Loucy (cell line): ENCODE results near the gene ST7L.

ENCODE experiments used
- H2AFZ ChIP-seq: fragments of 200-600 bp; sonication (generic); 2 replicates; pipeline ENCODE4 v1.6.0; 2016; ENCODE audit warnings: antibody characterized with exemption, mild to moderate bottlenecking, low read length, moderate library complexity
- H3F3A ChIP-seq: fragments of 200-600 bp; 2 replicates; pipeline ENCODE4 v1.6.0; 2016; ENCODE audit warnings: antibody characterized with exemption, low read depth, mild to moderate bottlenecking
- H3K27me3 ChIP-seq: fragments of 200-600 bp; sonication (generic); 2 replicates; pipeline ENCODE4 v1.6.1; 2014; ENCODE audit warnings: low read length, mild to moderate bottlenecking; ENCODE audit not compliant: insufficient read depth, poor library complexity, severe bottlenecking
- H3K36me3 ChIP-seq: fragments of 200-600 bp; sonication (generic); 2 replicates; pipeline ENCODE4 v1.6.1; 2016; ENCODE audit warnings: low read length; ENCODE audit not compliant: insufficient read depth
- H3K4me1 ChIP-seq: fragments of 200-600 bp; sonication (generic); 2 replicates; pipeline ENCODE4 v1.5.1; 2014; ENCODE audit warnings: low read length, mild to moderate bottlenecking; ENCODE audit not compliant: insufficient read depth, poor library complexity, severe bottlenecking
- H3K4me2 ChIP-seq: fragments of 200-600 bp; sonication (generic); 2 replicates; pipeline ENCODE4 v1.6.0; 2014; ENCODE audit warnings: antibody characterized with exemption, low read length, low read depth, mild to moderate bottlenecking; ENCODE audit not compliant: poor library complexity, severe bottlenecking
- H3K4me3 ChIP-seq: fragments of 200-600 bp; sonication (generic); 2 replicates; pipeline ENCODE4 v1.5.1; 2014; ENCODE audit warnings: low read length, mild to moderate bottlenecking, mixed read lengths; ENCODE audit not compliant: poor library complexity, severe bottlenecking
- H3K79me2 ChIP-seq: fragments of 200-600 bp; sonication (generic); 2 replicates; pipeline ENCODE4 v1.6.1; 2014; ENCODE audit warnings: low read length; ENCODE audit not compliant: insufficient read depth
- H3K9ac ChIP-seq: fragments of 200-600 bp; sonication (generic); 2 replicates; pipeline ENCODE4 v1.6.0; 2014; ENCODE audit warnings: mild to moderate bottlenecking, low read depth, low read length, moderate library complexity; ENCODE audit not compliant: poor library complexity, severe bottlenecking
- H3K9me2 ChIP-seq: fragments of 200-600 bp; sonication (generic); replicated peaks from 2 replicates; pipeline ENCODE4 v1.6.1; 2016; ENCODE audit warnings: low read depth, low read length, mixed read lengths
- H3K9me3 ChIP-seq: fragments of 200-600 bp; sonication (generic); 2 replicates; pipeline ENCODE4 v1.6.1; 2014; ENCODE audit warnings: mild to moderate bottlenecking, antibody characterized with exemption, low read length, low read depth; ENCODE audit not compliant: insufficient read depth
- H4K20me1 ChIP-seq: fragments of 200-600 bp; sonication (generic); 2 replicates; pipeline ENCODE4 v1.6.0; 2014; ENCODE audit warnings: antibody characterized with exemption, low read length, mild to moderate bottlenecking; ENCODE audit not compliant: insufficient read depth, poor library complexity, severe bottlenecking
- EZH2phosphoT487 ChIP-seq: fragments of 200-600 bp; IDR thresholded peaks from 2 replicates; pipeline ENCODE4 v1.6.1; 2018; ENCODE audit warnings: antibody characterized with exemption, mild to moderate bottlenecking, moderate library complexity, borderline replicate concordance
- TF ChIP-seq, protein P1 (sequence below): fragments of 200-600 bp; sonication (generic); conservative IDR thresholded peaks from 2 replicates; pipeline ENCODE4 v1.5.1; 2014; ENCODE audit warnings: mild to moderate bottlenecking, antibody characterized with exemption, low read length

ST7L gene

DNA sequence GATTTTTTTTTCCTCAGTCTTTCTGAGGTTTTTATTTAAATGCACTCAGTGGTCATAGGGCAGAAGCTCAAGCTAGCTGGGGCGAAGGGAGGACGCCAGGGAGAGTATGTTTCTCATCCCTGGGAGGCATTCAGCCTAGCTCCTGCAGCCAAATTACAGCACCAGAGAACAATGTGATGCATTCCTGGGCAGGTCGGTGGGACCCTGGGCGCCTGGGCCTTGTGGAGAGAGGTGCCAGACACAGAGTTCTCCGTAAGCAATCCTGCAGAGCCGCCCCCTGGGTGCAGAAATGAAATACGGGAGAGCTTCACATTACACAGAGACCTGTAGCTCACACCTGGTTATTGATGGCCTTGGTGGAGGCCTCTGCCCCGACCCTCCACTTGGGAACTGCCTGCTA is 94.7 kb downstream of the ST7L start:
- H3K9me2 ChIP-seq: no peaks in the 10 kb centered on the region
- no peaks in the 10 kb centered on the region for H4K20me1 ChIP-seq
- no peaks in the 10 kb centered on the region for H3F3A ChIP-seq
- no peaks in the 10 kb centered on the region for H3K79me2 ChIP-seq
- no peak overlapping the region for H3K4me3 ChIP-seq
- no peak overlapping the region for H2AFZ ChIP-seq
- H3K9ac ChIP-seq: no peak overlapping the region
- H3K4me2 ChIP-seq: no peak overlapping the region
- H3K27me3 ChIP-seq: no peaks in the 10 kb centered on the region
- H3K4me1 ChIP-seq: no peaks in the 10 kb centered on the region
- TF ChIP-seq, protein P1, sequence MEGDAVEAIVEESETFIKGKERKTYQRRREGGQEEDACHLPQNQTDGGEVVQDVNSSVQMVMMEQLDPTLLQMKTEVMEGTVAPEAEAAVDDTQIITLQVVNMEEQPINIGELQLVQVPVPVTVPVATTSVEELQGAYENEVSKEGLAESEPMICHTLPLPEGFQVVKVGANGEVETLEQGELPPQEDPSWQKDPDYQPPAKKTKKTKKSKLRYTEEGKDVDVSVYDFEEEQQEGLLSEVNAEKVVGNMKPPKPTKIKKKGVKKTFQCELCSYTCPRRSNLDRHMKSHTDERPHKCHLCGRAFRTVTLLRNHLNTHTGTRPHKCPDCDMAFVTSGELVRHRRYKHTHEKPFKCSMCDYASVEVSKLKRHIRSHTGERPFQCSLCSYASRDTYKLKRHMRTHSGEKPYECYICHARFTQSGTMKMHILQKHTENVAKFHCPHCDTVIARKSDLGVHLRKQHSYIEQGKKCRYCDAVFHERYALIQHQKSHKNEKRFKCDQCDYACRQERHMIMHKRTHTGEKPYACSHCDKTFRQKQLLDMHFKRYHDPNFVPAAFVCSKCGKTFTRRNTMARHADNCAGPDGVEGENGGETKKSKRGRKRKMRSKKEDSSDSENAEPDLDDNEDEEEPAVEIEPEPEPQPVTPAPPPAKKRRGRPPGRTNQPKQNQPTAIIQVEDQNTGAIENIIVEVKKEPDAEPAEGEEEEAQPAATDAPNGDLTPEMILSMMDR: no peak
- no peak for TF ChIP-seq EZH2phosphoT487
- no peaks in the 10 kb centered on the region for H3K36me3 ChIP-seq
- H3K9me3 ChIP-seq: no peaks in the 10 kb centered on the region

DNA sequence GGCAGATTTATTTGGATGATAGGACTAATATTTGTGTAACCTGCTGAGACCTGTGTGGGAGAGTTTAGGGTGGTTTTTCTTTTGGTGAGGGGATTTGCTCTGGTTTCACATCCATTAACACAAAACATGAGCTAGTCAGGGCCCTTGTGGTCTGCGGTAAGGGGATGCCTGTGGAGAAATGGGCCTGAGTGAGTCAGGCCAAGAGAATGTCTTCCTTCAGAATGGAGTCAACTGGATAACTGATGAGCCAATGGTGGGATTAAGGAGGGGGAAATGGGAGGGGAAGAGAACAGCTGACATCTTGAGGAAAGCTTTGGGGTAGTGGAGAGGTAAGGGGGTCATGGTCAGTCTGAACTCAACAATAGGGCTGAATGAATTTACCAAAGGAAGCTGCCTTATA is 96.3 kb downstream of the ST7L start:
- Histone ChIP-seq H3K4me2 (no peak overlapping the region), H2AFZ (no peak overlapping the region), H3K9ac (no peak overlapping the region), H3K79me2 (no peaks in the 10 kb centered on the region), H3K4me1 (no peaks in the 10 kb centered on the region), H3K36me3 (no peaks in the 10 kb centered on the region), H3K9me3 (no peaks in the 10 kb centered on the region), H3K9me2 (no peaks in the 10 kb centered on the region), H3K27me3 (no peaks in the 10 kb centered on the region), H4K20me1 (no peaks in the 10 kb centered on the region), H3K4me3 (no peak overlapping the region), H3F3A (no peaks in the 10 kb centered on the region)
- TF ChIP-seq, protein P1: no peak
- TF ChIP-seq EZH2phosphoT487: no peak

DNA sequence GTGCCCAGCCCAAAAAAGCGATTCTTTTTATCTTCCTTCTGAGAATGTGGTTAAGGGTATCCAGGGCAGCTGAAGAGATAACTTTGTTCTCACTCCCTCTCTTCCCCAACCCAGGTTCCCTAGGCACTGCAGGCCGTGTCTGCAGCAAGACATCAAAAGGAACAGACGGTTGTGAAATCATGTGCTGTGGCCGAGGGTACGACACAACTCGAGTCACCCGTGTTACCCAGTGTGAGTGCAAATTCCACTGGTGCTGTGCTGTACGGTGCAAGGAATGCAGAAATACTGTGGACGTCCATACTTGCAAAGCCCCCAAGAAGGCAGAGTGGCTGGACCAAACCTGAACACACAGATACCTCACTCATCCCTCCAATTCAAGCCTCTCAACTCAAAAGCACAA is 98.8 kb downstream of the ST7L start:
- no peaks in the 10 kb centered on the region for H3K4me1 ChIP-seq
- H2AFZ ChIP-seq: no peak overlapping the region
- H3K27me3 ChIP-seq: no peaks in the 10 kb centered on the region
- H3F3A ChIP-seq: no peaks in the 10 kb centered on the region
- H3K9me2 ChIP-seq: no peaks in the 10 kb centered on the region
- no peak overlapping the region for H3K4me3 ChIP-seq
- H3K79me2 ChIP-seq: no peaks in the 10 kb centered on the region
- no peak overlapping the region for H3K9ac ChIP-seq
- no peaks in the 10 kb centered on the region for H4K20me1 ChIP-seq
- no peak overlapping the region for H3K4me2 ChIP-seq
- H3K9me3 ChIP-seq: no peaks in the 10 kb centered on the region
- no peak for TF ChIP-seq EZH2phosphoT487
- TF ChIP-seq, protein P1: no peak
- H3K36me3 ChIP-seq: no peaks in the 10 kb centered on the region
